SK-N-MC (cell line): Measurements from ENCODE around the gene MYPN.

Experiments
- EZH2 ChIP-seq: fragments of 200-600 bp; sonication (generic); IDR thresholded peaks from one replicate; pipeline ENCODE4 v1.6.1; 2017; ENCODE audit warnings: antibody characterized with exemption
- FOXP2 ChIP-seq: optimal IDR thresholded peaks from 2 replicates; pipeline ENCODE3; 2011; ENCODE audit warnings: mild to moderate bottlenecking, moderate library complexity; ENCODE audit not compliant: insufficient read depth; ENCODE audit errors: extremely low read length, control extremely low read depth
- POLR2AphosphoS5 ChIP-seq: IDR thresholded peaks from 2 replicates; pipeline ENCODE4 v1.6.1; 2012; ENCODE audit warnings: mild to moderate bottlenecking, low read depth, low read length, borderline replicate concordance

DNA sequence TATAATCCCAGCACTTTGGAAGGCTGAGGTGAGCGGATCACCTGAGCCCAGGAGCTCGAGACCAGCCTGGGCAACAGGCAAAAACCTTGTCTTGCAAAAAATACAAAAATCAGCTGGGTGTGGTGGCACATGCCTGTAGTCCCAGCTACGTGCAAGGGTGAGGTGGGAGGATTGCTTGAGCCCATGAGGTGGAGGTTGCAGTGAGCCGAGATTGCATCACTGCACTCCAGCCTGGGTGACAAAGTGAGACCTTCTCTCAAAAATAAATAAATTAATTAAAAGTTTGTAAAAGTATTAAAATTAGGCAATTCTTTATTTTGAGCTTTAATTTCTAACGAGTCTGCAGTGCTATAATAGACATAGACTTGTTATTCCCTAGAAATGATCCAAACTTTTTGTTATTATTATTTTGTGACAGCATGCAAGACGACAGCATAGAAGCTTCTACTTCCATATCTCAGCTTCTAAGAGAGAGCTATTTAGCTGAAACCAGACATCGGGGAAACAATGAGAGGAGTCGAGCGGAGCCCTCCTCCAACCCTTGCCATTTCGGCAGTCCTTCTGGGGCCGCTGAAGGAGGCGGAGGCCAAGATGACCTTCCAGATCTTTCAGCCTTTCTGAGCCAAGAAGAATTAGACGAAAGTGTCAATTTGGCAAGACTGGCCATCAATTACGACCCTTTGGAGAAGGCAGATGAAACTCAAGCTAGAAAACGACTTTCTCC lies 11.9 kb downstream of the MYPN start:
- TF ChIP-seq POLR2AphosphoS5 (no peak), EZH2 (no peak), FOXP2 (no peak)
